Measurements from ENCODE around the gene RGS19.
"Not testable (repeated sequence)": the region's sequence is repeated elsewhere in the genome, so short reads cannot be mapped to it uniquely, and the experiment has no call there.

Gene RGS19

GRCh38 chr20:64093013-64093503 is 13.7 kb upstream of the RGS19 start:
- no peaks in the 10 kb centered on the region for H3K9me3 ChIP-seq (ENCODE audit: control insufficient read depth in 2 of 2, low read length in 2 of 2)
- H3K27ac ChIP-seq (ENCODE audit: low read depth in 2 of 2, low read length in 2 of 2): no peak overlapping the region
- no peaks in the 10 kb centered on the region for H3K4me1 ChIP-seq (ENCODE audit: control insufficient read depth in 2 of 2, insufficient read depth in 2 of 2, low read length in 2 of 2)
- H3K9ac ChIP-seq (ENCODE audit: low read depth in 1 of 2, low read length in 2 of 2): no peak overlapping the region
- H3K27me3 ChIP-seq (ENCODE audit: control insufficient read depth in 2 of 2, insufficient read depth in 2 of 2, low read length in 2 of 2): peaks cover 11 to 17% of the 10 kb centered on the region in 2 donors
- no peak overlapping the region for H3K4me3 ChIP-seq (ENCODE audit: low read length in 2 of 2)
- H3K36me3 ChIP-seq (ENCODE audit: control insufficient read depth in 2 of 2, insufficient read depth in 2 of 2, low read length in 2 of 2): peaks cover 0 to 2% of the 10 kb centered on the region in 2 donors

- Histone ChIP-seq H3K36me3 (ENCODE audit: control insufficient read depth in 2 of 2, insufficient read depth in 2 of 2, low read length in 2 of 2) (no peaks in the 10 kb centered on the region), H3K4me1 (ENCODE audit: control insufficient read depth in 2 of 2, insufficient read depth in 2 of 2, low read length in 2 of 2) (no peaks in the 10 kb centered on the region), H3K4me3 (ENCODE audit: low read length in 2 of 2) (no peak overlapping the region), H3K27me3 (ENCODE audit: control insufficient read depth in 2 of 2, insufficient read depth in 2 of 2, low read length in 2 of 2) (peaks cover 11 to 17% of the 10 kb centered on the region in 2 donors), H3K9ac (ENCODE audit: low read depth in 1 of 2, low read length in 2 of 2) (no peak overlapping the region), H3K27ac (ENCODE audit: low read depth in 2 of 2, low read length in 2 of 2) (no peak overlapping the region), H3K9me3 (ENCODE audit: control insufficient read depth in 2 of 2, low read length in 2 of 2) (no peaks in the 10 kb centered on the region)
Observed at GRCh38 chr20:64092258-64093012, 13.1 kb upstream of the RGS19 start.

GRCh38 chr20:64091770-64092169 is 12.5 kb upstream of the RGS19 start:
- H3K4me1 ChIP-seq (ENCODE audit: control insufficient read depth in 2 of 2, insufficient read depth in 2 of 2, low read length in 2 of 2): no peaks in the 10 kb centered on the region
- H3K36me3 ChIP-seq (ENCODE audit: control insufficient read depth in 2 of 2, insufficient read depth in 2 of 2, low read length in 2 of 2): no peaks in the 10 kb centered on the region
- no peaks in the 10 kb centered on the region for H3K9me3 ChIP-seq (ENCODE audit: control insufficient read depth in 2 of 2, low read length in 2 of 2)
- H3K9ac ChIP-seq (ENCODE audit: low read depth in 1 of 2, low read length in 2 of 2): no peak overlapping the region
- no peak overlapping the region for H3K27ac ChIP-seq (ENCODE audit: low read depth in 2 of 2, low read length in 2 of 2)
- H3K27me3 ChIP-seq (ENCODE audit: control insufficient read depth in 2 of 2, insufficient read depth in 2 of 2, low read length in 2 of 2): peaks cover 11 to 17% of the 10 kb centered on the region in 2 donors
- no peak overlapping the region for H3K4me3 ChIP-seq (ENCODE audit: low read length in 2 of 2)

- Histone ChIP-seq H3K27ac (ENCODE audit: low read depth in 2 of 2, low read length in 2 of 2) (no peak overlapping the region), H3K4me3 (ENCODE audit: low read length in 2 of 2) (no peak overlapping the region), H3K36me3 (ENCODE audit: control insufficient read depth in 2 of 2, insufficient read depth in 2 of 2, low read length in 2 of 2) (no peaks in the 10 kb centered on the region), H3K9ac (ENCODE audit: low read depth in 1 of 2, low read length in 2 of 2) (no peak overlapping the region), H3K4me1 (ENCODE audit: control insufficient read depth in 2 of 2, insufficient read depth in 2 of 2, low read length in 2 of 2) (no peaks in the 10 kb centered on the region), H3K9me3 (ENCODE audit: control insufficient read depth in 2 of 2, low read length in 2 of 2) (no peaks in the 10 kb centered on the region), H3K27me3 (ENCODE audit: control insufficient read depth in 2 of 2, insufficient read depth in 2 of 2, low read length in 2 of 2) (peaks cover 13 to 17% of the 10 kb centered on the region in 2 donors)
Observed at GRCh38 chr20:64091340-64091739, 12.0 kb upstream of the RGS19 start.

GRCh38 chr20:64090165-64090564 is 10.8 kb upstream of the RGS19 start:
- H3K9ac ChIP-seq (ENCODE audit: low read depth in 1 of 2, low read length in 2 of 2): no peak overlapping the region
- H3K36me3 ChIP-seq (ENCODE audit: control insufficient read depth in 2 of 2, insufficient read depth in 2 of 2, low read length in 2 of 2): no peaks in the 10 kb centered on the region
- H3K27me3 ChIP-seq (ENCODE audit: control insufficient read depth in 2 of 2, insufficient read depth in 2 of 2, low read length in 2 of 2): peaks cover 10 to 25% of the 10 kb centered on the region in 2 donors
- H3K4me1 ChIP-seq (ENCODE audit: control insufficient read depth in 2 of 2, insufficient read depth in 2 of 2, low read length in 2 of 2): no peaks in the 10 kb centered on the region
- no peaks in the 10 kb centered on the region for H3K9me3 ChIP-seq (ENCODE audit: control insufficient read depth in 2 of 2, low read length in 2 of 2)
- no peak overlapping the region for H3K4me3 ChIP-seq (ENCODE audit: low read length in 2 of 2)
- no peak overlapping the region for H3K27ac ChIP-seq (ENCODE audit: low read depth in 2 of 2, low read length in 2 of 2)

- not testable (repeated sequence) for H3K4me3 ChIP-seq (ENCODE audit: low read length in 2 of 2); H3K27ac ChIP-seq (ENCODE audit: low read depth in 2 of 2, low read length in 2 of 2); H3K4me1 ChIP-seq (ENCODE audit: control insufficient read depth in 2 of 2, insufficient read depth in 2 of 2, low read length in 2 of 2); H3K9ac ChIP-seq (ENCODE audit: low read depth in 1 of 2, low read length in 2 of 2); H3K9me3 ChIP-seq (ENCODE audit: control insufficient read depth in 2 of 2, low read length in 2 of 2); H3K36me3 ChIP-seq (ENCODE audit: control insufficient read depth in 2 of 2, insufficient read depth in 2 of 2, low read length in 2 of 2)
- H3K27me3 ChIP-seq (ENCODE audit: control insufficient read depth in 2 of 2, insufficient read depth in 2 of 2, low read length in 2 of 2): peaks cover 17 to 35% of the 10 kb centered on the region in 2 donors
Observed at GRCh38 chr20:64088586-64088985, 9.3 kb upstream of the RGS19 start.

- H3K27ac ChIP-seq (ENCODE audit: low read depth in 2 of 2, low read length in 2 of 2); H3K9ac ChIP-seq (ENCODE audit: low read depth in 1 of 2, low read length in 2 of 2); H3K36me3 ChIP-seq (ENCODE audit: control insufficient read depth in 2 of 2, insufficient read depth in 2 of 2, low read length in 2 of 2); H3K4me3 ChIP-seq (ENCODE audit: low read length in 2 of 2); H3K9me3 ChIP-seq (ENCODE audit: control insufficient read depth in 2 of 2, low read length in 2 of 2); H3K4me1 ChIP-seq (ENCODE audit: control insufficient read depth in 2 of 2, insufficient read depth in 2 of 2, low read length in 2 of 2): not testable (repeated sequence)
- H3K27me3 ChIP-seq (ENCODE audit: control insufficient read depth in 2 of 2, insufficient read depth in 2 of 2, low read length in 2 of 2): peaks cover 20 to 38% of the 10 kb centered on the region in 2 donors
Observed at GRCh38 chr20:64087226-64087825, 8.0 kb upstream of the RGS19 start.

GRCh38 chr20:64086801-64087200 is 7.5 kb upstream of the RGS19 start:
- Histone ChIP-seq H3K27ac (ENCODE audit: low read depth in 2 of 2, low read length in 2 of 2) (no peak overlapping the region), H3K9me3 (ENCODE audit: control insufficient read depth in 2 of 2, low read length in 2 of 2) (no peaks in the 10 kb centered on the region), H3K27me3 (ENCODE audit: control insufficient read depth in 2 of 2, insufficient read depth in 2 of 2, low read length in 2 of 2) (peaks cover 22 to 40% of the 10 kb centered on the region in 2 donors), H3K4me1 (ENCODE audit: control insufficient read depth in 2 of 2, insufficient read depth in 2 of 2, low read length in 2 of 2) (peaks cover 5 to 7% of the 10 kb centered on the region in 2 donors), H3K9ac (ENCODE audit: low read depth in 1 of 2, low read length in 2 of 2) (no peak overlapping the region), H3K36me3 (ENCODE audit: control insufficient read depth in 2 of 2, insufficient read depth in 2 of 2, low read length in 2 of 2) (no peaks in the 10 kb centered on the region), H3K4me3 (ENCODE audit: low read length in 2 of 2) (no peak overlapping the region)

GRCh38 chr20:64084685-64085152 is 5.4 kb upstream of the RGS19 start:
- Histone ChIP-seq H3K9ac (ENCODE audit: low read depth in 1 of 2, low read length in 2 of 2) (no peak overlapping the region), H3K27ac (ENCODE audit: low read depth in 2 of 2, low read length in 2 of 2) (no peak overlapping the region), H3K27me3 (ENCODE audit: control insufficient read depth in 2 of 2, insufficient read depth in 2 of 2, low read length in 2 of 2) (peaks cover 22 to 36% of the 10 kb centered on the region in 2 donors), H3K4me1 (ENCODE audit: control insufficient read depth in 2 of 2, insufficient read depth in 2 of 2, low read length in 2 of 2) (peaks cover 5 to 7% of the 10 kb centered on the region in 2 donors), H3K4me3 (ENCODE audit: low read length in 2 of 2) (no peak overlapping the region), H3K9me3 (ENCODE audit: control insufficient read depth in 2 of 2, low read length in 2 of 2) (no peaks in the 10 kb centered on the region), H3K36me3 (ENCODE audit: control insufficient read depth in 2 of 2, insufficient read depth in 2 of 2, low read length in 2 of 2) (no peaks in the 10 kb centered on the region)

Measured in mucosa of rectum (tissue), 2 donors.